AG20443 (cell line): ENCODE data around the gene PRKG1.

ENCODE experiments used
- DNase-seq: peaks from one replicate; pipeline ENCODE4 v3.0.0; 2012; ENCODE audit warnings: low spot score, mixed read lengths

The PRKG1 gene

GRCh38 chr10:51076299-51076841 lies 2.1 kb downstream of the PRKG1 start:
- no peak for DNase-seq

- no peak for DNase-seq
Observed at GRCh38 chr10:51077074-51077473, 2.8 kb downstream of the PRKG1 start.

- DNase-seq = no peak
Observed at GRCh38 chr10:51077507-51077906, 3.2 kb downstream of the PRKG1 start.

DNA sequence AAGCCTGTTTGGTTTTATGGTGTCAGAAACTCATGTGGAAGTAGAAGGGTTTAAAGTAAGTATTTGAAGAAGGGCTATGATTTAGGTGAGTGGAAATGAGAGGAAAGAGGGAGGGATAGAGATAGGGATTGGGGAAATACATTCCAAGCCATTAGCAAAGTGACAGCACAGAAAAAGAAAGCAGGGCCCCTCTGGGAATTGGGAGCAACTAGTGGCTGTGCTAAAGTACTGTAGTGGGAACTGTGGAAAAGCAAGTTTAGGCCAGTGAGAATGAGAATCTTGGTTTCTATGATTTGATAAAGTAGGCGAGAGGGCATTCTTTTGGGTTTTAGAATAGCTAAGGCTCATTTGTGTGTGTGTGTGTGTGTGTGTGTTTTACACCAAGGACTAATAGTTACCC lies 5.0 kb downstream of the PRKG1 start:
- DNase-seq = no peak

GRCh38 chr10:51079766-51080165 lies 5.5 kb downstream of the PRKG1 start:
- no peak for DNase-seq

DNA sequence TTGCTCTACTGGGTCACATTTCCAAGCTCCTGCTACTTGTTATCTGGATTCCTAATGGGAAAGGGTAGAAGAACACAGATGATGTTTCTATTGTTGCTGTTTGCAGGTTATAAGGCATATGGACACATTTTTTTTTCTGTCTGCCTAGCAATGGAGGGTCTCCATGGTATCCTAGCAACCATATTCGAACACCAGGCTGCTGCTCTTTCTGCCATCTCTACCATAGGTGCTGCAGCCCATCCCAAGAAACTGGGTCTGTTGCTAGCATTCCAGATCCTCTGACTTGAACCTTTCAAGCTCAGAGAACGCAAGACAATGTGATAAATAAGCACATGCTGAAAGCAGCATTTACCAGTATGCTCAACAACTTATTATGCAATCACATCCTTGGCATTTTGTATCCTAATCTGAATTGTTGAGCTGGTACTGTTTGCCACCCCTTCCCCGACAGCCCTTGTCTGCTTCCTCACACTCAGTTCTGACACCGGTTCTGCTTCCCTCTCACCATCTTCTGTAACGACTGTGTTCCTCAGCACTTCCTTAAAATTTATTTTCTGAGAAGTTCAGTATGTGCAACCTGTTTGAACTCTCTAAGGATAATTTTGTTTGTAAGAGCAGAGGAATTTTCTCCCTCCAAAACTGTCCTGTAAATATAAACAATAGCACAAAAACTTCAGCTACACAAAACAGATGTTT lies 6.2 kb downstream of the PRKG1 start:
- no peak for DNase-seq

- DNase-seq = no peak
Observed at GRCh38 chr10:51082857-51083256, 8.6 kb downstream of the PRKG1 start.

DNA sequence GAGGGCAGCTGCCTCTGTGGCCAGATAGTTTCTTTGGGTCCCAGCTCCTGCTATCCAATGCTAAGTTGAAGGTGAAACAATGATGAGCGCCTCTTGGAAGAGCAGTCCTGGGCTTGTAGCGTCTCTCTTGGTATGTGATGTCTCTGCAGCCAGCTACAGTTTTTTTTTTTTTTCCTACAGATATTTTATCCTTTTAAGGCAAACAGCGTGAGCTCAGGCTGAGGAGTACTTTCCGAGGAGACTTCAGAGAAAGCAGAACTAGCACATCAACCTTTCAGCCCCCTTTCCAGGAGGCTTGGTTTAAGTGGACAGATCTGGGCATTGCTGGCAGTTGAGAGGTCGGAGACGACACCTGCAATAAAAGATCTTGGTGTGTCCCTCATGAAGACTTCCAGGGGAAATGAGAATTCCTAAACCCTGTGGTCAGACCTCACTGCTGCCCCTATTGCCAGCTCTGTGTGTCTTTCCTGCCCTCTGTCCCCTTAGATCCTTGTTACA lies 9.1 kb downstream of the PRKG1 start:
- no peak for DNase-seq

DNA sequence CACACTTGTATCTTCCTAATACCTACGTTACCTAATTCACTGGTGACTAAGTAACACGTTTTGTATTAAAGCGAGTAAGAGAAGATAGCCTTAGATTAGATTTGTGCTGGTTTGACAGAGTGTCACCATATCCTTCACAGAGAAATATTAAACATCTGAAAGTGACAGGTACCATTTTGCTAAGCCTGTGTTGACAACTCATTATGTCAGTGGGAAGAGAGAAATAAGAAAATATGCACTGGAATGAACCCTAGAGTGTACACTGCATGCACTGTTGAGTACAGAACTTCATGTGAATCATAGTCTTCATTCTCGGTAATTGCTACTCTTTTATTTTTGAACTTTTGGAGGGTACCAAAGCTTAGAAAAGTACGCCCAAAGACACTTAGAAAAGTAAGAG lies 10.9 kb downstream of the PRKG1 start:
- no peak for DNase-seq

GRCh38 chr10:51086710-51087109 lies 12.4 kb downstream of the PRKG1 start:
- DNase-seq = no peak

DNA sequence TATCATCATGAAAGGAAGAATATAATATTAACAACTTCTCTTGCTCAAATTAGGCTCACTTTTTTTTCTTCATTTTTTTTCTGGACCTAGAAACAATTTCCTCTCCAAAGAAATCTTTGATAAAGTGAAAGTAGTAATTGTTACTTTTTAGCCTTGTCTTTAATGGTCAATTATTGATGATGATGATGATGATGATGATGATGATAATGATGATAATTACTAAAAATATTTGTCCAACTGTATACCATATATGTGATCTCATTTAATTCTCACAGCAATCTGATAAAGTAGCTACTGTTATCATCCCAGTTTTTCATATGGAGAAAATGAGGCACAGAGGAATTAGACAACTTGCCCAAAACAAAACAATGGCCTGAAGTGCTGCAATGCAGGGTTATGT lies 12.8 kb downstream of the PRKG1 start:
- no peak for DNase-seq

DNA sequence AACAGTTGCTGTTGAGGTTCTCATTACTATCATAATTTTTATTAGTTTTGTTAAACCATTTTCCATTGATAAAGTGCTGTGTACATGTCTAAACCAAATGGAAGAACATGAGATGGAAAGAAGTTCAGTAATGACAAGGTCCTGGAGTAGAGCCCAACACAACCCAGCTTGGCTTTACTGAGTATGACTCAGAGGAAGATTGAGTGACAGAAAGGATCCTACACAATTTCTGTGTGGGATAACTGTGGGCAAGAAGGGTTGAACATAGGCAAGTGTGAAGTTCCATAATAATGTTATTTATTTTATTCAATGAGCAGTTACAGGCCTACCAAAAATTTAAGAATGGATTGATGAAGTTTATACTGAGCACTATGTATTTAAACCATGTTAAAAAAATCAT lies 15.9 kb downstream of the PRKG1 start:
- no peak for DNase-seq

- peak; percentile 42 for DNase-seq
Observed at GRCh38 chr10:51092402-51092801, 18.1 kb downstream of the PRKG1 start.

- DNase-seq = no peak
Observed at GRCh38 chr10:51095444-51095843, 21.2 kb downstream of the PRKG1 start.

DNA sequence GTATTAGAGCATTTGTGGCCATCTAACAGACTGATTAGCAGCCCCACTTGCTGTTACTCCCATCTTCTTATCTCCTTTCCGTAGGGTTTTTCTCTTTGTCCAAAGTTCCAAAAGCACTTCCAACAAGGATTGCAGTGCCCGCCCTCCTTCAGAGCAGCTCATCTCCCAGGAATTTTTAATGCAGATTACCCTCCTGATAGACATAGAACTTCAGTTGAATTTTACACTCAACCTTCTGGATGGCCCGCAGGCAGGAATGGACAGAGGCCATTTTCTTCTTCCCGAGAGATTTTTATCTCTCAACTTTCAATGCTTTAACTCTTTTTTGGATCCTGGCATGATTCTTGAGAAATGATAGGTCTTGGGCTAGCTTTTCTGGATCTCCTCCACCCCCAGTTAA lies 23.3 kb downstream of the PRKG1 start:
- no peak for DNase-seq

DNA sequence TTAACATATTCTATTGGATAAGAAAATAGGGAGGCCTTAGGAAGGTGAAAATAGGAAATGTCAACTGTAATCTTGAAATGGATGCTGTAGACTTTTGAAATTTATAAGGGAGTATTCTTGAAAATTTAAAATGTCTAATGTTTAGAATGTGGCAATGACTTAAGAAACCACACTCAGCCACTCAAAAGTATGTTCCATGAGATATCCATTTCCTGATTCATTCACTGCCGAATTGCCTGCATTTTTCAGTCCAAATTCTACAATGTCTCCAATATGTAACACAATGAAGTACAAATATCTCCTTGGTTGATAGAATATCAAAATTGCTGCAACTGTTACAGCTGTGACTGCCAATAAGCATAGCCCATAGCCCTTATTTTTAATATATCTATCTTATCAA lies 25.9 kb downstream of the PRKG1 start:
- DNase-seq = no peak

- no peak for DNase-seq
Observed at GRCh38 chr10:51103554-51104217, 29.4 kb downstream of the PRKG1 start.

GRCh38 chr10:51106311-51106945 lies 32.1 kb downstream of the PRKG1 start:
- no peak for DNase-seq

- no peak for DNase-seq
Observed at GRCh38 chr10:51108406-51108805, 34.1 kb downstream of the PRKG1 start.

- DNase-seq = no peak
Observed at GRCh38 chr10:51109801-51110533, 35.7 kb downstream of the PRKG1 start.

DNA sequence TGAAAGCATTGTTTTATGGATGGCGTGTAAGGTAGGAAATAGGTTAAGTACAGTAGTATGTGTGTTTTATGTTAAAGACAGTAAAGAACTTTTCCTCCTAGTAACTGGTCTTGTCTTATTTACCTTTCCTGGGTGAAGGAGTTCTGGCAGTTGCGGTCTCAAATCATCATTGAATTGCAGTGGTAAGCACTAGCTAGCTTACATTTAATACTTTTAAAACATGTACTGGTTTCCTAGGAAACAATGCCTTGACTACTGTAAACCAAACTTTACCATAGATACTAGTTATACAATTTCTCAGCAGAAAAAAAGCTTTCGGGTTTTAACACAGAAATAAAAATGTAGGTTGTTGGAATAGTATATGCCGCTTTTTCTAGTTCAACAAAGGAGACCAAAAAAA lies 37.7 kb downstream of the PRKG1 start:
- DNase-seq = no peak

DNA sequence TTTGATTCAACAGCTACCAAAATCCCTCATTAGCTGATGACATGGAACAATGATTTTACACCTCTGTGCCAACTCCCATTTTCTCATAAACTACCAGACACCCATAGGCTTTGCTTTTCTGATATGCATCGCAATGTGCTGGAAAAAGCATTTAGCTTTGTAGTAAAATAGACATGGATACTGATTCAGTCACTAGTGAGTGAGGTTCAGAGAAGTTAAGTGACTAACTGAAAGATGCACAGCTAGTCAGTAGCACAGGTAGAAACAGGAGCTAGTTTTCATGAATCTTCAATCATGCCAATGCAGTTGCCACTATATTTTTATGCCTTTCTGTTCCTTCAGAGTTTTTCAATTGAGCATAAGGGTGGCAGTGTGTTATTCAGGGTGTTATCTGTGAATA lies 38.7 kb downstream of the PRKG1 start:
- DNase-seq = no peak
